ENCODE results near the gene RANBP3. TPM values are rescaled to one million over a fixed set of nuclear protein-coding genes. Genes with fewer than 3 reads are reported as not detected.

RANBP3 gene
- total RNA-seq, 4 donors from 2014 or later, result 43.8 to 60.1 (median 45.9) TPM

DNA sequence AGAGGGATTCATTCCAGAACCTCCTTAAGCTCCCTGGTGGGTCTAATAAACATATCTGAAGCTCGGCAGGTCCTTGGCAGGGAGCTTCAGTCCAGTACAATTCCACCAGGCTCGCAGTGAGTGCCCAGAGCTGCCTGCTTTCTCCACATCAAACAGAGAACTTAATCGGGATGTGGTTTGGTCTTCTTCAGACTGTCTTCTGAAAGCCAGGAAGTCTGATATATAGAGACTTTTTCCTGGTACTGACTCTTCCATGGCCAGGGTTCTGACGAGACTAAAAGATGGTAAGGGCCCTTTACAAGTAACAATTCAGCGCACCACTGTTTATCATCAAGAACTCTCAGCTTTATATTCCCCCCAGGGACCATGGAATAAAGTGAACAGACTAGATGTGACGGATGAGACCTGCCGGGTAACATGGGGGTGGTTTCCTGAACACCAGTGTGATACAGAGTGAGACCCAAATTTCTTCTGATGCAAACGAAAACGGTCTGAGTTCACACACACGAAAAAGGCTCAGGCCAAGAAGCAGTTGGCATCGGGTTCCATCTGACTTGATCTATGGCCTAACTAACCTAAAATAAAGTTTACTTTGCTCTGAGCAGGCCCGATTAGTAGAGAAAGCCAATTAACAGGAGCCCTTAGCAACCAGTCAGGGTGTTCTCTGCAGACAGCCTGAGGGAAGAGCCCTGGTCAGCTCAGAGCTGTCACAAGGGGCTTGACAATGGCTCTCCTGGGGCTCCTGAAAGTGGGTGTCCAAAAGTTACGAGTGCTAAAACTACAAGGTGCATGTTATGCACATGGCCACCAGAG is 29.0 kb downstream of the RANBP3 start:
- no peak for TF ChIP-seq CTCF (IDR thresholded peaks at IDR 0.05)
- DNase-seq (ENCODE audit: low spot score) (no peak), ATAC-seq (ENCODE audit: low FRiP score) (no peak)

DNA sequence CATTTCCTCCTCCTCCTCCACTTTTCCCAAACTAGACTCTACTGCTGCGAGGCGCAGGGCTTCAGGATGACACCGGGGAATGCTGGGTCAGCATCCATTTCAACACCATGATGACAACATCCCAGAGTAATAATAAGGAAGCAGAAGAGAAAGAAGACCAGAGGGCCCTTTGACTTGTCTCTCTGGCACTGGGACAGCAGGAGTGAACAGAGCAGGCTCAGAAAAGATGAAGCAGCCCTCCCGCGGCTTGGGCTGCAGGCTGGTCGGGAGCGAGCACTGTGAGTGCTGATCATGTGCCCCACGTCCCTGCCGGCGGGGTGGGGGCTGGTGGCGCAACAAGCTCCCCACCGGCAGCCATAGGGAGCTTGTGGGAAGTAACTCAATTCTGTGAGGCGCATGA is 30.5 kb downstream of the RANBP3 start:
- DNase-seq (ENCODE audit: low spot score) (no peak), ATAC-seq (ENCODE audit: low FRiP score) (peak; percentile 62)
- TF ChIP-seq CTCF (IDR thresholded peaks at IDR 0.05), result no peak

DNA sequence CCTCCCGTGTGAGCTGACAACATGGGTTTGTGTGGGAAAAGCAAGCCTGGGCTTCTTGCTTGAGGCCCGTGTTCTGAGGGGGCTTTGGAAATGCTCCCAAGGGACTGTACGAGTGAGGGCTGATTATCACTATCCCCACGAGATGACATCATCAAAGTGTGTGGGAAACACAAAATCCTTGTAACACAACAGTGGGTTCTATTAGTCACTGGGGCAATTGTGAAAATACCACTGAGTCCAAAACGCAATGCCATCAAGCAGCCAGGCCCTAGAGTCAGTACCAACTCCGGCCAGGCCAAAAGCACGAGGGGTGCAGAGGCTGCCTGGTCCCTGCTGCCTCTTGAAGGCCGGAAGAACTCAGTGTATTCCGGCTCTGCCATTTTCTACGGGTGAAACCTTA is 34.3 kb downstream of the RANBP3 start:
- ATAC-seq (ENCODE audit: low FRiP score), result no peak
- no peak for TF ChIP-seq CTCF (IDR thresholded peaks at IDR 0.05)
- no peak for DNase-seq (ENCODE audit: low spot score)

DNA sequence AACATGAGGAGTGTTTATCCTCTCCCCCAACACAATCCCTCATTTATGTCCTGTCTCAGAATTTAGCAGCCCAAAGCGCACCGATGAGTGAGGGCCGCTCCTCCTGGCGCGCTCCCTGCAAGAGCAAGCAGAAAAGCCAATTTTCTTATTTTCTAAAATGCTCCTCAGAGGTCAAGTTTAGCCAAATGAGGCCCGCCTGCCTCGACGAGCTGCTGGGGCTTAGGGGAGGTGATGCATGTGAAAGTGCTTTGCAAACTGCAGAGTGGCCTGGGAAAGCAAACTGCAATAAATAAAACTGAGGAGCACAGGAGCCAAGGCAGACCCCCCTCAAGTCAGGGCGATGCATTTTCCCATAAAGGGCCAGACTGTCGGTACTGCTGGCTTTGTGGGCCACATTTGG is 34.9 kb downstream of the RANBP3 start:
- ATAC-seq (ENCODE audit: low FRiP score) (no peak), DNase-seq (ENCODE audit: low spot score) (no peak)
- no peak for TF ChIP-seq CTCF (IDR thresholded peaks at IDR 0.05)

GRCh38 chr19:5941673-5942072 is 36.3 kb downstream of the RANBP3 start:
- no peak for ATAC-seq (ENCODE audit: low FRiP score)
- TF ChIP-seq CTCF (IDR thresholded peaks at IDR 0.05), result no peak

DNA sequence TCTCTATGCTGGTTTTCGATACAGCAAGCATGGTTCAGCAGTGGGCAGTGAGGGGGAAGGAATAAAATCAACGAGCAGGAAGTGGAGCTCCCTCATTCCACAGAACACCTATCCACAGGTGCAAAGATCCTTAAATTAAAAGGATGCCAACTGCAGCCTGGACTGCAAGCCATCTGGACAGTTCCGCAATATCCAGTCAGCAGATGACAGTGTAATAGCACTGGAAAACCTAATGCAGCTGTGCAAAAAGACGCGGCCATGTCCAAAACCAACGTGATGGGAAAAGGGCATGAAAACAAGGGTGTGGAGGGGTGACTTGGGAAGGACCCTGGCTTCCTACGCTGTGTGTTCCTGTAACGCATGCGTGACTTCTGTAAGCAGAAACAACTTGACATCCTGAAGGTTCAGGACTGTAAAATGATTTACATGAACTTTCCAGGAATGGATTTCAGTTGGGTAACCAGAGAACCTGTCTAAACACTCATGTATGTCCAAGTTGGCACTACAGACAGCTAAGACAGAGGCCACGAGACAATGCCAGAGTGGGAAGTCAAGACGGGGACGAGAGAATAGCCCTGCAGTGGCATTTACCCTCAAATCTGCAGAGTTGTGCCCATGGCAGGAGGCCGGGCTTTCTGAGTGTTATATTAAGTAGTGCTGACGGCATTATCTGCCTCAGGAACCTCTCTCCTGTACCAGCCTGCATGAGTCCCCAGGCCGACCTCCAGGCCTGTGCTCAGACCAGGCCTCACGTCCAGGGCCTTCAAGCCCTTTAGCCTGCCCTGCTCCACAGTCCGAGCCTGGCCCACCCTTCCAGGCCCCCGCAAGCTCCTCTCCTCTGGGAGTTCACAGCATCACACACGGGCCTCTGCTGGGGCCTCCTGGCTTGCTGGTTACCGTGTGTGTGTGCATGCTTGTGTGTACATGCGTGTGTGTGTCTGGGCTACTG is 37.4 kb downstream of the RANBP3 start:
- DNase-seq (ENCODE audit: low spot score) (no peak), ATAC-seq (ENCODE audit: low FRiP score) (no peak)
- TF ChIP-seq CTCF (IDR thresholded peaks at IDR 0.05), result no peak

More at GRCh38 chr19:5941673-5942072, 36.3 kb downstream of the RANBP3 start:
- no peak for DNase-seq (ENCODE audit: low spot score)
